ENCODE results near the gene HS3ST5.

- no peak for TF ChIP-seq POLR2A (IDR thresholded peaks at IDR 0.05)
- no peak for TF ChIP-seq CTCF (IDR thresholded peaks at IDR 0.05)
- no peak for TF ChIP-seq POLR2AphosphoS5 (IDR thresholded peaks at IDR 0.05; ENCODE audit: insufficient read depth in 1 of 2, low read depth in 1 of 2)
Observed at GRCh38 chr6:114138577-114139248, 204.1 kb downstream of the HS3ST5 start.
